Thyroid gland (tissue), 4 donors: ENCODE results near the gene MOB2. TPM values are rescaled to one million over a fixed set of nuclear protein-coding genes. Genes with fewer than 3 reads are reported as not detected.

ENCODE experiments used
- DNase-seq, 2 donors: peaks; one replicate each; pipeline ENCODE4 v3.0.0-alpha.2; 2019
- H3K27ac ChIP-seq, 3 donors: fragments of 200-600 bp; sonication (generic); 1 replicate in 2 of 3; 2 replicates in 1 of 3; pipeline ENCODE4 v1.5.1; 2016 to 2019; ENCODE audit warnings: mild to moderate bottlenecking in 1 of 3, moderate library complexity in 1 of 3
- H3K27me3 ChIP-seq: fragments of 200-600 bp; sonication (generic); one replicate; pipeline ENCODE4 v1.5.1; 2019
- H3K36me3 ChIP-seq, 2 donors: fragments of 200-600 bp; sonication (generic); one replicate each; pipeline ENCODE4 v1.5.1; 2016 to 2019
- H3K4me1 ChIP-seq, 2 donors: fragments of 200-600 bp; sonication (generic); one replicate each; pipeline ENCODE4 v1.5.1; 2017 to 2019
- H3K4me3 ChIP-seq, 3 donors: fragments of 200-600 bp; sonication (generic); replicated peaks in 1 of 3; 1 replicate in 2 of 3; 2 replicates in 1 of 3; pipeline ENCODE4 v1.5.1; 2016; ENCODE audit warnings: mild to moderate bottlenecking in 1 of 3
- H3K9me3 ChIP-seq: fragments of 200-600 bp; sonication (generic); one replicate; pipeline ENCODE4 v1.5.1; 2017
- CTCF ChIP-seq, 6 experiments: fragments of 200-600 bp in 3 of 6; fragments of 450-650 bp in 3 of 6; sonication (generic) in 3 of 6; IDR thresholded peaks; one replicate each; pipeline ENCODE4 v1.5.1; 2016 to 2019; ENCODE audit warnings: antibody characterized with exemption in 6 of 6, mild to moderate bottlenecking in 2 of 6, inconsistent platforms in 1 of 6, moderate library complexity in 1 of 6
- POLR2A ChIP-seq, 2 donors: fragments of 450-650 bp; IDR thresholded peaks; one replicate each; pipeline ENCODE4 v1.6.1; 2017; ENCODE audit warnings: antibody characterized with exemption in 2 of 2, mild to moderate bottlenecking in 2 of 2, moderate library complexity in 1 of 2
- WGBS, 2 donors: methylation state at CpG; one replicate each; pipeline ENCODE4 v1.1.5; 2017; 5-methylcytosine and 5-hydroxymethylcytosine counted together
- intact Hi-C: fragments of 100-400 bp; cut with DNase I; formaldehyde crosslinking; loops from one replicate; pipeline ENCODE4 v1.15.1; 2023
- total RNA-seq, 4 donors: library from RNA; depleted of rRNA; stranded (reverse); fragments of >200 nt; gene quantifications; one replicate each; pipeline ENCODE4 v1.2.3, GENCODE V29; 2016

The MOB2 gene
- total RNA-seq, 4 donors from 2014 or later: 25.6 to 45.8 (median 30.1) TPM

GRCh38 chr11:1453611-1454034, 33.0 kb downstream of the MOB2 start:
- DNase-seq: peak; percentile 81 to 82

GRCh38 chr11:1452744-1453143, 33.8 kb downstream of the MOB2 start:
- intact Hi-C loops: no loop called here
- no peak overlapping the region for H3K27ac ChIP-seq
- H3K9me3 ChIP-seq: no peaks in the 10 kb centered on the region
- H3K36me3 ChIP-seq: no peaks in the 10 kb centered on the region
- no peak overlapping the region for H3K4me3 ChIP-seq
- no peak for DNase-seq
- H3K27me3 ChIP-seq: no peaks in the 10 kb centered on the region
- H3K4me1 ChIP-seq: peaks cover 3 to 25% of the 10 kb centered on the region in 2 donors
- 48 to 60% methylated on average over 5 to 13 of the region's 13 CpGs for WGBS, 2 donors
- TF ChIP-seq POLR2A (IDR thresholded peaks at IDR 0.05) (no peak), CTCF (IDR thresholded peaks at IDR 0.05) (no peak)

More at GRCh38 chr11:1453611-1454034, 33.0 kb downstream of the MOB2 start:
- H3K36me3 ChIP-seq: no peaks in the 10 kb centered on the region
- WGBS, 2 donors: 7 to 16% methylated on average over 8 to 12 of the region's 17 CpGs
- peaks cover 12 to 34% of the 10 kb centered on the region in 2 donors for H3K4me1 ChIP-seq
- intact Hi-C loops: loop anchor here (2.0 kb wide), 1 partner anchor 61 kb away; no protein-coding TSS in a partner anchor
- H3K4me3 ChIP-seq: no peak overlapping the region
- no peaks in the 10 kb centered on the region for H3K9me3 ChIP-seq
- peak; percentile 29 to 98 (median 74) for TF ChIP-seq CTCF (IDR thresholded peaks at IDR 0.05)
- no peak for TF ChIP-seq POLR2A (IDR thresholded peaks at IDR 0.05)
- peak overlapping the region in 1 of 3 donors; percentile 2 for H3K27ac ChIP-seq
- H3K27me3 ChIP-seq: no peaks in the 10 kb centered on the region

- WGBS, 2 donors: 75 to 78% methylated on average over 9 to 24 of the region's 27 CpGs
- Histone ChIP-seq H3K27ac (no peak overlapping the region), H3K36me3 (no peaks in the 10 kb centered on the region), H3K4me3 (no peak overlapping the region), H3K9me3 (no peaks in the 10 kb centered on the region), H3K27me3 (no peaks in the 10 kb centered on the region), H3K4me1 (peaks cover 3 to 20% of the 10 kb centered on the region in 2 donors)
- no peak for DNase-seq
- TF ChIP-seq POLR2A (IDR thresholded peaks at IDR 0.05) (no peak), CTCF (IDR thresholded peaks at IDR 0.05) (no peak)
- intact Hi-C loops: no loop called here
Measured at GRCh38 chr11:1451781-1452470, 34.7 kb downstream of the MOB2 start.

GRCh38 chr11:1450949-1451710, 35.4 kb downstream of the MOB2 start:
- intact Hi-C loops: no loop called here
- Histone ChIP-seq H3K4me1 (peaks cover 3 to 20% of the 10 kb centered on the region in 2 donors), H3K27me3 (no peaks in the 10 kb centered on the region), H3K4me3 (no peak overlapping the region), H3K27ac (no peak overlapping the region), H3K36me3 (no peaks in the 10 kb centered on the region), H3K9me3 (no peaks in the 10 kb centered on the region)
- TF ChIP-seq POLR2A (IDR thresholded peaks at IDR 0.05): no peak
- TF ChIP-seq CTCF (IDR thresholded peaks at IDR 0.05): no peak
- DNase-seq: no peak
- WGBS, 2 donors: 67 to 76% methylated on average over 9 to 15 of the region's 22 CpGs
